Posterior vena cava (tissue), 2 donors: ENCODE results near the gene TRPM4. TPM values are rescaled to one million over a fixed set of nuclear protein-coding genes. Genes with fewer than 3 reads are reported as not detected.
"Not testable (repeated sequence)": the region's sequence is repeated elsewhere in the genome, so short reads cannot be mapped to it uniquely, and the experiment has no call there.

Experiments
- DNase-seq: peaks from one replicate; pipeline ENCODE4 v3.0.0-alpha.2; 2020; ENCODE audit warnings: low spot score
- intact Hi-C, 2 donors: fragments of 100-400 bp; cut with DNase I; formaldehyde crosslinking; loops; one replicate each; pipeline versions ENCODE4 v1.14.1 to v1.14.2; 2022 to 2023
- total RNA-seq, 2 donors: library from RNA; stranded (reverse); fragmentation: NEBNext Ultra II Directional; extraction: Animal tissue kit (Norgen Biotek cat#: 25700); gene quantifications; one replicate each; pipeline ENCODE4 v1.2.1, GENCODE V29; 2021
- donor health status: DM: yes; HTN: yes; CAD: no.
- donor health status: DM: yes; HTN: yes; CAD: no.

Gene TRPM4
- total RNA-seq, 2 donors from 2014 or later: 20.5 to 36.0 TPM

DNA sequence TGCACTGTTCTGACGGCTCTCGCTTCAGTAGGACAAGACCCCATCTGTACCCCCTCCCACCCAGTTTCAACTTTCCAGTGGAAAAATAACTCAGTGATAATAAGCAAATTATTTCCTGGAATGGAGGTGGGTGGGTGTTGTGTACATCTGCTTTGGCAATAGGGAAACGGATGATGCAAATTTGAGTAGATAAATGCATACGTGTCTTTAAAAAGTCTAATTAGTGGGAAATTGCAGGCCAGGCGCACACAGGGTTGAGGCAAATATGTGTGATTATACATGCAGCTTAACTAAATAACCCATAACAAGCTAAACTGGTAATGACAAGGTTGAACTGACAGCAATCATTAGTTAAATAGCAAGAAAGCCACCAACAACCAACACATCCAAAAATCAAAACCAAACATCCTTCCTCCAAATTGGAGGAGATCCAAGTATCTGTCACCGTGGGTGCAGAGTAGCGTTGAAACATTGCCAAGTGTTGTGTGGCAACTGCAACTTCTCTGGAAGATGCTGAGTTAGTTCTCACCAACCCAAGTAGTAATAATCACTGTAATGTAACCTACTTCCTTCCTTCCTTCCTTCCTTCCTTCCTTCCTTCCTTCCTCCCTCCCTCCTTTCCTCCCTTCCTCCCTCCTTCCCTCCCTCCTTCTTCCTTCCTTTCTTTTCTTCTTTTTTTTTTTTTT is 54.6 kb downstream of the TRPM4 start:
- intact Hi-C loops: no loop called here

DNA sequence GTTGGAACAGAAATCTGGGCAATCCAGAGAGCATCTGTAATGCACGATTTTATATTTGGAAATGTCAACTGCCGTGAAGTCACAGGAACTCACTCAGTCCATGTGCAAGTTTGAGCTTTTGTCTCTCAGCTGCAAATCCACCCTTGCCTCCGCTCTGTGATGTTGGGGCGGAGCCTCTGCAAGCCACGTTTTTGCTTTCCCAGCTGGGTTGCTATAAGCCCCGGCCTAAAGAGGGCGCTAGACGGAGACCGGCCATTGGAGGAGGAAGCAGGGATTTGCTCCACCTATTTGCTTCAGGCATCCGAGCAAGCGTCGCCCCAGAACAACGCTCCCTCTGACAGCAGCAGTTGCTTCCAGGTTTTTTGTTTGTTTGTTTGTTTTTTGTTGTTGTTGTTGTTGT is 56.2 kb downstream of the TRPM4 start:
- intact Hi-C loops: no loop called here
- DNase-seq: no peak

More for the DNA sequence above, 54.6 kb downstream of the TRPM4 start:
- DNase-seq: no peak

DNA sequence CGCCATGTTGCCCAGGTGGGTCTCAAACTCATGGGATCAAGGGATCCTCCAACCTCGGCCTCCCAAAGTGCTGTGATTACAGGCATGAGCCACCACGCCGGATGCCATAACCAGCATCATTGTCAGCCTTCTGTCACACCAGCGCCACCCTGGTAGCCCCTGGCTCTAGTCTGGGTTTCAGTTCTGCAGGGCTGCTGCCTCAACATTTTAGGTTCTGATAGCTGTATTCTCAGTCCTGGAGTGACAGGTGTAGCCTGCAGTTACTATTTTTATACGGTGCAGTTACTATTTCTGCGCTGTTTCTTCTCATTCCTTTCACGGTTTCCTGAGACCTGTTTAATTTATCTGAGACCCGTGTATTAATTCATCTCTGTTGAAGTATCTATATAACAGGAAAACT is 57.1 kb downstream of the TRPM4 start:
- DNase-seq: peak; percentile 47
- intact Hi-C loops: no loop called here

DNA sequence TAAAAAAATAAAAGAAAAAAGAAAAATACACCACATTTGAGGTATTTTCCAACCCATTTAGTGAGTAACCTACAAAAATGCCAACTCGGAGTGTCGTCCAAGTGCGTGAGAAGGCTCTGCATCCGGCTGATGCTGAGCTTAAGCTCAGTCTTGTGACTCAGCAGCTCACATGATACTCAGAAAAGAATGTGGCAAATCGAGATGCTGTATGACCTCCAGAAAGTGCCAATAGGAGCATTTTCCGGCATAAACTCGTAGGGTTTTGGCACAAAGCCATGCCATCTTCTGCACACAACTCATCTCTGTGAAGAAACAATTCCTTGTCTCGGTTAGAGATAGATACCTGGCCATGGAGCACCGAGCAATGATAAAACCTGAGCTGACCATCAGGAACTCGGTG is 58.5 kb downstream of the TRPM4 start:
- peak; percentile 49 for DNase-seq
- intact Hi-C loops: no loop called here

- peak; percentile 37 for DNase-seq
- intact Hi-C loops: no loop called here
These were observed 59.8 kb downstream of the TRPM4 start for GRCh38 chr19:49217382-49217781.

DNA sequence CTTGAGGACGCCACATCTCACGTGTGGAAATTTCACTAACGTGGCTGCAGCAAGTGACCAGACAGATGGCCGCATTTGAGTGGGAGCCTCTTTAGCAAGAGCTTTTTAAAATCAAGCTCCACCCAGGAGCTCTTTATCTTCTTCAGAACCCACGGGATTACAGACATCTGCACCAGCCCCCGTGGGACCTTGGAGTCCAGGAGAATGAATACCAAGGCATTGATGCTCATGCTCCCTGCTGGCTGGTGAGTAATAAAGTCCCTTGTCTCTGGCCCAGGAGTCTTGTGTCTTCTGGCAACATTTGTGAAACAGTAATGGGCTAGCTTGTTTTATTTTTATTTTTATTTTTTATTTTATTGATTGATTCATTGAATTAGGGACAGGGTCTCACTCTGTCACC is 64.4 kb downstream of the TRPM4 start:
- peak; percentile 34 for DNase-seq
- intact Hi-C loops: no loop called here

DNA sequence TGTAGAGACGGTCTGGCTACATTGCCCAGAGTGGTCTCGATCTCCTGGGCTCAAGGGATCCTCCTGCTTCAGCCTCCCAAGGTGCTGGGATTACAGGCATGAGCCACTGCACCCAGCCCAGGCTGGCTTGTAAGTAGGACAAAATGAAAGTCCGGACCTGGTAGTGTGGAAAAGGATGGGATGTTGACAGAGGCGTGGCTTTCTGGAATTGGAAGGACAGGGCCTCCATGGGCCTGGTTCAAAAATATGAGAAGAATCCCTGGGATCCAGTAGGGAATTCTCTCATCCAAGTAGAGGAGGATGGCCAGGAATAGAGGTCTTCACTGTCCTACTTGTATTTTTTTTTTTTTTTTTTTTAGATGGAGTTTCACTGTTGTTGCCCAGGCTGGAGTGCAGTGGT is 64.9 kb downstream of the TRPM4 start:
- DNase-seq: peak; percentile 24
- intact Hi-C loops: no loop called here

GRCh38 chr19:49223472-49223871 is 65.9 kb downstream of the TRPM4 start:
- intact Hi-C loops: no loop called here

DNA sequence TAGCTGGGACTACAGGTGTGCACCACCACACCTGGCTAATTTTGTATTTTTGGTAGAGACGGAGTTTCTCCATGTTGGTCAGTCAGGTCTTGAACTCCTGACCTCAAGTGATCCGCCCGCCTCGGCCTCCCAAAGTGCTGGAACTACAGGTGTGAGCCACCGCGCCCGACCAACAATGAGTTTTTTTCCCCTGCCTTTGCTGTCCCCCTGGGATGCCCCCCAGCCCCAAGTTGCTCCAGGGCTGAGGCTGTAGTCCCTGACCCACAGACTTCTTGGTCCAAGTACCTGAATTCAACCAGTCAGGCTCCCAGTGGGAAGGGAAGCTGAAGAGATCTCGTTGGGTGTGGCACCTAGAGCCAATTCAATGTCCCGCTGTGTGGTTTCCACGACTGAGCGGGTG is 66.8 kb downstream of the TRPM4 start:
- intact Hi-C loops: not testable (repeated sequence)
- peak; percentile 51 for DNase-seq

More at GRCh38 chr19:49223472-49223871, 65.9 kb downstream of the TRPM4 start:
- DNase-seq: peak; percentile 46

DNA sequence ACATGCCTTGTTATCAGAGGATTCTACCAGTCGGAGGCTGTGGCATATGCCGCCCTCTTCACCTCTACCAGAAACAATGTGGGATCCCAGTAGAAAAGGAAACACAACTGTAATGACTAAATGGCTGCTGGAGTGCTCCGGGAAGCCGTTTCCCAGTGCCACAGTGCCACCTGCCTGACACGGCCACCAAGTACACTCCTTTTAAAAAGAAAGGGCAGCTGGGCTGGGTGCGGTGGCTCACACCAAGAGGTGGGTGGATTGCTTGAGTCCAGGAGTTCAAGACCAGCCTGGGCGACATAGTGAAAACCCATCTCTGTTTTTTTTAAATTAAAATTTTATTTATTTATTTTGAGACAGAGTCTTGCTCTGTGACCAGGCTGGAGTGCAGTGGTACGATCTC is 67.3 kb downstream of the TRPM4 start:
- intact Hi-C loops: loop anchor here in 1 of 2 donors (5.0 kb wide), 1 partner anchor 217 kb away; the partner anchor contains the start of gene SLC17A7
- DNase-seq: peak; percentile 60

- intact Hi-C loops: loop anchor here in 1 of 2 donors (5.0 kb wide), 1 partner anchor 213 kb away; the partner anchor contains the start of gene SLC17A7
These were observed 71.8 kb downstream of the TRPM4 start for GRCh38 chr19:49229416-49229815.

GRCh38 chr19:49231389-49231788 is 73.8 kb downstream of the TRPM4 start:
- DNase-seq: no peak
- intact Hi-C loops: no loop called here

More at GRCh38 chr19:49229416-49229815, 71.8 kb downstream of the TRPM4 start:
- DNase-seq: no peak

- DNase-seq: no peak
- intact Hi-C loops: no loop called here
These were observed 74.2 kb downstream of the TRPM4 start for GRCh38 chr19:49231804-49232203.

DNA sequence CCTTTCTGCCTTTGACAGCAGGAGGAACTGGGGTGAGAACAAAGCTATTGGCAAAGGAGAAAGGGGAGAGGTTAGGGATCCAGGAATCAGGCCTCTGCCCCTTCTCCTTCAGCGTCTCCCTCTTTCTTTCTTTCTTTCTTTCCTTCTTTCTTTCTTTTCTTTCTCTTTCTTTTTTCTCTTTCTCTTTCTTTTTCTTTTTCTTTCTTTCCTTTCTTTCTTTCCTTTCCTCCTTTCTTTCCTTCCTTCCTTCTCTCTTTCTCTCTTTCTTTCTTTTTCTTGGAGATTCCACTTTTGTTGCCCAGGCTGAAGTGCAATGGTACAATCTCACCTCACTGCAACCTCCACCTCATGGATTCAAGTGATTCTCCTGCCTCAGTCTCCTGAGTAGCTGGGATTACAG is 75.6 kb downstream of the TRPM4 start:
- intact Hi-C loops: no loop called here
- DNase-seq: no peak

DNA sequence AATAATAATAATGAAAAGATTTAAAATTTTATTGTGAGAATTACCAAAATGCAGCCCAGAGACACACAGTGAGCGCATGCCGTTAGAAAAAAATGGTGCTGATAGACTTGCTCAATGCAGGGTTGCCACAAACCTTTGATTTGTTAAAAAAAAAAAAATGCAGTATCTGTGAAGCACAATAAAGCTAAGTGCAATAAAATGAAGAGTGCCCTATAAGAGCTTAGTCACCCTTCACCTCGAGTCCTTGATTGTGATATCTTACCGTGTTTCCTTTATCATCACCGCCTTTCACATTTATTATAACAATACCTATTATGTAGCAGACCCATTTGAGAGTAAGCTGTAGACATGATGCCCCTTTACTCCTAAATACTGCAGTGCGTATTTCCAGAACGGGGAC is 84.2 kb downstream of the TRPM4 start:
- no peak for DNase-seq
- intact Hi-C loops: no loop called here

GRCh38 chr19:49243129-49243528 is 85.5 kb downstream of the TRPM4 start:
- no peak for DNase-seq
- intact Hi-C loops: no loop called here

GRCh38 chr19:49243726-49244125 is 86.1 kb downstream of the TRPM4 start:
- intact Hi-C loops: no loop called here
- no peak for DNase-seq

- no peak for DNase-seq
- intact Hi-C loops: no loop called here
These were observed 86.7 kb downstream of the TRPM4 start for GRCh38 chr19:49244256-49244655.

GRCh38 chr19:49247676-49248075 is 90.1 kb downstream of the TRPM4 start:
- DNase-seq: no peak
- intact Hi-C loops: no loop called here

- DNase-seq: no peak
- intact Hi-C loops: no loop called here
These were observed 92.3 kb downstream of the TRPM4 start for GRCh38 chr19:49249933-49250332.

DNA sequence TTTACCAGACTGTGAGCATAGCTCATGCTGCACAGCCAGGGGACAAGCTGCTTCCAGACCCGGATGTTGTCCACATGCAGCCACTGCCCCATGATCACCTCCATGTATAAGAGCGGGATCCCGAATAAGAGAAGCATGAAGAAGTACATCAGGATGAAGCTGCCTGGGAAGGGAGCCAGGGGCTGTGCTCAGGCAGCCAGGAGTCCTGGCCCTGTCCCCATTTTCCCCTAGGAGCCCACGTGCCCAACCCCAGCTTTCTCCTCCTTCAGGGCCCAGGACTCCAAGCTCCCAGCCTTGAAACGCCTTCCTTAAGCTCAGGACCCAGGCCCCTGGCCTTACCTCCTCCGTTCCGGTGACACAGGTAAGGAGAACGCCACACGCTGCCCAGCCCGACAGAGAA is 98.1 kb downstream of the TRPM4 start:
- intact Hi-C loops: no loop called here
- DNase-seq: no peak
